SH-SY5Y (cell line): ENCODE measurements around the gene A1BG.

ENCODE experiments used
- GATA2 ChIP-seq: IDR thresholded peaks from 2 replicates; pipeline ENCODE4 v1.6.1; 2011; ENCODE audit warnings: mild to moderate bottlenecking, low read depth, low read length
- GATA3 ChIP-seq: IDR thresholded peaks from 2 replicates; pipeline ENCODE4 v1.6.1; 2011; ENCODE audit warnings: low read depth, mild to moderate bottlenecking, low read length, moderate library complexity

- no peak for TF ChIP-seq GATA2
- TF ChIP-seq GATA3, result no peak
Measured at GRCh38 chr19:58319241-58319640, 34.1 kb downstream of the A1BG start.
